Measurements from ENCODE around the gene CNNM4.

DNA sequence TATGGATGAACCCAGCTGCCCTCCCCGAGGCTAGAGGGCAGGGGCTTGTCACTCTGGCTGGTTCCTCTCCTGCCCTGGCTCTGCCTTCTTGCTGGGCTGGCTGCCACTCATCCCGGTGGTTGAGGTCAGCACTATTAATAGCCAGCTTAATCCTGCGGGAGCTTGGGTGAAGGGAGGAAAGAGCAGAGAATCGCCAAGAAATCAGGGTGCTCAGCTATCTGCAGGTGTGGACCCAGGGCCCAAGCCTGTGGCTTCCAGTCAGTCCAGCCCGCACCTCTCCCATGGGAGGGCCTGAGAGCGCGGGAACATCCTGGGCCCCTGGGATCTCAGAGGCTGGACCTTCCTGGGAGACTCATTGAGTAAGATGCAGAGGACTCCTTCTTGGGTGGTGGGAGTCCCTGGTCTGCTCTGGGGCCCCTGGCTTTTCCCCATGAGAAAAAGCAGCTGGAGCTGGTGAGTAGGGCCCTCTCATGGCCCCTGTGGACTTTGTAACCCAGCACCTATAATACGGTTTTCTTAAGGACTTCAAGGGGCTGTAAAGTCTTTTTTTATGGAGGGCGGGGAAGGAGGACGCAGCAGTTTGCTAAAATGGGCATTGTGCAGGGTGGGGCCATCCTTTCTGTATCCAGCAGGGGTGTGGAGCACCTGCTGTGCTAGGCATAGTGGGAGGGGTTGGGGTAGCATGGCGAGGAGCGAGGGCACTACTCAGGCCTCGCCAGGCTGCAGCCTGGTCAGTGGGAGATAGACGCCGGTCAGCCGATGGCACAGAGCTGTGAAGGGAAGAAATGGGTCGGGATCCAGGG is 27.9 kb downstream of the CNNM4 start:
- TF ChIP-seq GATA3 (IDR thresholded peaks at IDR 0.05; ENCODE audit: low read depth, low read length) (no peak), GATA2 (IDR thresholded peaks at IDR 0.05; ENCODE audit: low read depth, low read length) (no peak)

Measured in SH-SY5Y (cell line).